ENCODE results near the gene SPTLC3.

DNA sequence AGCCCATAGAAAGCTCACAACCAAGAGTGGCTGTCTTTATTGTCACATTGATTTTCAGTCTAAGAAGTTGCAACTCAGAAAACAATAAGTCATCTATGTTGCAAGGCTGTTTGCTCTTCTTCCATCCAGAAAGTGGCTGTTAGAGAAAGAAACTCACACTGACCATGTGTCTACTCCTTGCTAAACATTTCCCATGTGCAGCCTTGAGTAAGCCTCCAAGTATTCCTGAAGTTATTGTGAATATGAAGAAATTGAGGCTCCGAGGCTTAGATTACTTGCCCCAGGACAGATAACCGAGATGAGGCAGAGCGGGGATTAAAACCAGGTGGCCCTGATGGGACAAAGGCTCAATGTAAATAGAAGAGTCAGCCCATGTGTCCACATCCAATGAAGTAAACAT, 105.0 kb downstream of the SPTLC3 start:
- TF ChIP-seq CTCF (conservative IDR thresholded peaks at IDR 0.05; ENCODE audit: low read length) (no peak), EZH2phosphoT487 (IDR thresholded peaks at IDR 0.05; ENCODE audit: borderline replicate concordance, low read depth, low read length) (no peak)
